ENCODE results near the gene LGSN. TPM values are rescaled to one million over a fixed set of nuclear protein-coding genes. Genes with fewer than 3 reads are reported as not detected.
"Not testable (repeated sequence)": the region's sequence is repeated elsewhere in the genome, so short reads cannot be mapped to it uniquely, and the experiment has no call there.

LGSN gene
- total and polyA plus RNA-seq, 2 experiments from 2014 or later: 2.6 to 4.1 TPM

GRCh38 chr6:63245420-63245819, 74.4 kb downstream of the LGSN start:
- H3K27ac ChIP-seq: no peak overlapping the region
- H3K79me2 ChIP-seq: no peaks in the 10 kb centered on the region
- H3K27me3 ChIP-seq: no peaks in the 10 kb centered on the region
- no peaks in the 10 kb centered on the region for H3K9me3 ChIP-seq (ENCODE audit: low read depth)
- 87% methylated on average over 2 of the region's 2 CpGs for WGBS (ENCODE audit: low lambda C conversion rate, missing lambda C conversion rate)
- no peaks in the 10 kb centered on the region for H4K20me1 ChIP-seq (ENCODE audit: insufficient read depth, poor library complexity, severe bottlenecking)
- H3K4me3 ChIP-seq: no peak overlapping the region
- H3K4me1 ChIP-seq (ENCODE audit: insufficient read depth): no peaks in the 10 kb centered on the region
- H3K4me2 ChIP-seq: no peak overlapping the region
- no peaks in the 10 kb centered on the region for H3K9me2 ChIP-seq (replicated peaks; ENCODE audit: insufficient read depth)
- TF ChIP-seq CTCF (IDR thresholded peaks at IDR 0.05; ENCODE audit: poor library complexity) (no peak), EZH2phosphoT487 (IDR thresholded peaks at IDR 0.05; ENCODE audit: low read depth, severe bottlenecking, unreplicated experiment) (no peak), EZH2 (IDR thresholded peaks at IDR 0.05; ENCODE audit: borderline replicate concordance) (no peak)
- H2AFZ ChIP-seq: no peak overlapping the region
- DNase-seq (ENCODE audit: low spot score): no peak
- H3K36me3 ChIP-seq (replicated peaks; ENCODE audit: insufficient read depth, low read depth): no peaks in the 10 kb centered on the region

GRCh38 chr6:63236398-63236817, 83.4 kb downstream of the LGSN start:
- Histone ChIP-seq H3K4me2 (no peak overlapping the region), H3K4me3 (no peak overlapping the region), H2AFZ (no peak overlapping the region), H3K27ac (no peak overlapping the region), H3K79me2 (no peaks in the 10 kb centered on the region), H3K9me2 (replicated peaks; ENCODE audit: insufficient read depth) (no peaks in the 10 kb centered on the region), H4K20me1 (ENCODE audit: insufficient read depth, poor library complexity, severe bottlenecking) (no peaks in the 10 kb centered on the region), H3K36me3 (replicated peaks; ENCODE audit: insufficient read depth, low read depth) (no peaks in the 10 kb centered on the region), H3K9me3 (ENCODE audit: low read depth) (no peaks in the 10 kb centered on the region), H3K4me1 (ENCODE audit: insufficient read depth) (no peaks in the 10 kb centered on the region), H3K27me3 (no peaks in the 10 kb centered on the region)
- TF ChIP-seq EZH2phosphoT487 (IDR thresholded peaks at IDR 0.05; ENCODE audit: low read depth, severe bottlenecking, unreplicated experiment): no peak
- TF ChIP-seq CTCF (IDR thresholded peaks at IDR 0.05; ENCODE audit: poor library complexity): no peak
- TF ChIP-seq EZH2 (IDR thresholded peaks at IDR 0.05; ENCODE audit: borderline replicate concordance): no peak
- WGBS (ENCODE audit: low lambda C conversion rate, missing lambda C conversion rate): 47% methylated on average over 3 of the region's 3 CpGs
- DNase-seq (ENCODE audit: low spot score): no peak

- H3K4me3 ChIP-seq; H3K4me1 ChIP-seq (ENCODE audit: insufficient read depth): not testable (repeated sequence)
Observed at GRCh38 chr6:63230511-63230910, 89.3 kb downstream of the LGSN start.

GRCh38 chr6:63230027-63230426, 89.8 kb downstream of the LGSN start:
- WGBS (ENCODE audit: low lambda C conversion rate, missing lambda C conversion rate): 90% methylated on average over 12 of the region's 13 CpGs
- not testable (repeated sequence) for H3K27ac ChIP-seq; DNase-seq (ENCODE audit: low spot score); H4K20me1 ChIP-seq (ENCODE audit: insufficient read depth, poor library complexity, severe bottlenecking); H3K9me2 ChIP-seq (replicated peaks; ENCODE audit: insufficient read depth); H3K4me2 ChIP-seq; H3K4me1 ChIP-seq (ENCODE audit: insufficient read depth); H3K9me3 ChIP-seq (ENCODE audit: low read depth); H3K27me3 ChIP-seq; H3K4me3 ChIP-seq; H3K79me2 ChIP-seq; H2AFZ ChIP-seq; H3K36me3 ChIP-seq (replicated peaks; ENCODE audit: insufficient read depth, low read depth)

More at GRCh38 chr6:63230511-63230910, 89.3 kb downstream of the LGSN start:
- not testable (repeated sequence) for H3K27ac ChIP-seq; H3K36me3 ChIP-seq (replicated peaks; ENCODE audit: insufficient read depth, low read depth); H3K9me2 ChIP-seq (replicated peaks; ENCODE audit: insufficient read depth); H3K27me3 ChIP-seq; H4K20me1 ChIP-seq (ENCODE audit: insufficient read depth, poor library complexity, severe bottlenecking); H3K4me2 ChIP-seq; H2AFZ ChIP-seq; H3K9me3 ChIP-seq (ENCODE audit: low read depth); DNase-seq (ENCODE audit: low spot score); H3K79me2 ChIP-seq
- WGBS (ENCODE audit: low lambda C conversion rate, missing lambda C conversion rate): 82% methylated on average over 12 of the region's 12 CpGs

GRCh38 chr6:63227928-63228894, 91.6 kb downstream of the LGSN start:
- not testable (repeated sequence) for H3K27me3 ChIP-seq; H2AFZ ChIP-seq; H4K20me1 ChIP-seq (ENCODE audit: insufficient read depth, poor library complexity, severe bottlenecking); H3K4me3 ChIP-seq; H3K9me3 ChIP-seq (ENCODE audit: low read depth); H3K36me3 ChIP-seq (replicated peaks; ENCODE audit: insufficient read depth, low read depth); H3K79me2 ChIP-seq; H3K9me2 ChIP-seq (replicated peaks; ENCODE audit: insufficient read depth); H3K4me2 ChIP-seq; H3K27ac ChIP-seq; DNase-seq (ENCODE audit: low spot score); H3K4me1 ChIP-seq (ENCODE audit: insufficient read depth)
- WGBS (ENCODE audit: low lambda C conversion rate, missing lambda C conversion rate): 83% methylated on average over 22 of the region's 32 CpGs

GRCh38 chr6:63225987-63226386, 93.8 kb downstream of the LGSN start:
- DNase-seq (ENCODE audit: low spot score); H3K27ac ChIP-seq; H3K9me3 ChIP-seq (ENCODE audit: low read depth); H3K4me3 ChIP-seq; H3K4me1 ChIP-seq (ENCODE audit: insufficient read depth); H3K9me2 ChIP-seq (replicated peaks; ENCODE audit: insufficient read depth); H3K27me3 ChIP-seq; H4K20me1 ChIP-seq (ENCODE audit: insufficient read depth, poor library complexity, severe bottlenecking); H2AFZ ChIP-seq; H3K79me2 ChIP-seq; H3K36me3 ChIP-seq (replicated peaks; ENCODE audit: insufficient read depth, low read depth); H3K4me2 ChIP-seq: not testable (repeated sequence)
- WGBS (ENCODE audit: low lambda C conversion rate, missing lambda C conversion rate): 62% methylated on average over 4 of the region's 4 CpGs
